Mammary epithelial cell (primary cell): ENCODE measurements around the gene GNB5.

Experiments used
- CTCF ChIP-seq, 2 donors: IDR thresholded peaks in 1 of 2; conservative IDR thresholded peaks in 1 of 2; 2 replicates each; pipeline ENCODE4 v1.5.1; 2011 to 2012; ENCODE audit warnings: inconsistent platforms in 2 of 2, low read length in 2 of 2, mild to moderate bottlenecking in 2 of 2, control low read depth in 1 of 2, low read depth in 1 of 2; ENCODE audit not compliant: insufficient read depth in 1 of 2; ENCODE audit errors: extremely low read depth in 1 of 2
- EZH2 ChIP-seq: IDR thresholded peaks from 2 replicates; pipeline ENCODE4 v1.6.1; 2012; ENCODE audit warnings: low read length, inconsistent platforms, borderline replicate concordance

- TF ChIP-seq CTCF (conservative IDR thresholded peaks at IDR 0.05 in 1 of 2, IDR thresholded peaks at IDR 0.05 in 1 of 2; ENCODE audit: extremely low read depth in 1 of 2, insufficient read depth in 1 of 2, low read depth in 1 of 2, low read length in 2 of 2) (no peak), EZH2 (no peak)
Observed at GRCh38 chr15:52124270-52124880, 66.8 kb downstream of the GNB5 start.
